Epithelial cell of proximal tubule (primary cell): ENCODE measurements around the gene TESPA1. TPM values are rescaled to one million over a fixed set of nuclear protein-coding genes. Genes with fewer than 3 reads are reported as not detected.

Source experiments
- DNase-seq: peaks from one replicate; pipeline ENCODE4 v3.0.0-alpha.2; 2011; ENCODE audit warnings: low read depth
- H3K4me3 ChIP-seq: 2 replicates; pipeline ENCODE4 v1.5.1; 2011; ENCODE audit warnings: low read depth, mild to moderate bottlenecking, low read length
- CTCF ChIP-seq: conservative IDR thresholded peaks from 2 replicates; pipeline ENCODE4 v1.5.1; 2012; ENCODE audit warnings: low read depth, mild to moderate bottlenecking, low read length
- total RNA-seq: library from RNA; depleted of rRNA; stranded (reverse); fragments of >200 nt; gene quantifications from 2 replicates; pipeline ENCODE4 v1.2.3, GENCODE V29; 2015

TESPA1 gene
- total RNA-seq, 1 donor from 2014 or later: not detected

GRCh38 chr12:54929998-54930397, 54.6 kb downstream of the TESPA1 start:
- no peak for TF ChIP-seq CTCF
- no peak overlapping the region for H3K4me3 ChIP-seq
- no peak for DNase-seq

DNA sequence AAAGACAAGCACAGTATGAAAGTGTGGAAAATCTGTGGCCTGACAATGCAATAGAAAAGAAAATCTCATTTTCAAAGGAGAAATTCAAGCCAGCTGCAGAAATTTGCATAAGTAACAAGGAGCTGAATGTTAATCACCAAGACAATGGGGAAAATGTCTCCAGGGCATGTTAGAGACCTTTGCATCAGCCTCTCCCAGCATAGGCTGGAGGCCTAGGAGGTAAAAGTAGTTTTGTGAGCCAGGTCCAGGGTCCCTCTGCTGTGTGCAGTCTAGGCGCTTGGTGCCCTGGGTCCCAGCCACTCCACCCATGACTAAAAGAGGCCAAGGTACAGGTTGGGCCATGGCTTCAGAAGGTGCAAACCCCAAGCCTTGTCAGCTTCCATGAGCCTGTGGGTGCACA, 58.3 kb downstream of the TESPA1 start:
- no peak for TF ChIP-seq CTCF
- DNase-seq: no peak
- H3K4me3 ChIP-seq: no peak overlapping the region

DNA sequence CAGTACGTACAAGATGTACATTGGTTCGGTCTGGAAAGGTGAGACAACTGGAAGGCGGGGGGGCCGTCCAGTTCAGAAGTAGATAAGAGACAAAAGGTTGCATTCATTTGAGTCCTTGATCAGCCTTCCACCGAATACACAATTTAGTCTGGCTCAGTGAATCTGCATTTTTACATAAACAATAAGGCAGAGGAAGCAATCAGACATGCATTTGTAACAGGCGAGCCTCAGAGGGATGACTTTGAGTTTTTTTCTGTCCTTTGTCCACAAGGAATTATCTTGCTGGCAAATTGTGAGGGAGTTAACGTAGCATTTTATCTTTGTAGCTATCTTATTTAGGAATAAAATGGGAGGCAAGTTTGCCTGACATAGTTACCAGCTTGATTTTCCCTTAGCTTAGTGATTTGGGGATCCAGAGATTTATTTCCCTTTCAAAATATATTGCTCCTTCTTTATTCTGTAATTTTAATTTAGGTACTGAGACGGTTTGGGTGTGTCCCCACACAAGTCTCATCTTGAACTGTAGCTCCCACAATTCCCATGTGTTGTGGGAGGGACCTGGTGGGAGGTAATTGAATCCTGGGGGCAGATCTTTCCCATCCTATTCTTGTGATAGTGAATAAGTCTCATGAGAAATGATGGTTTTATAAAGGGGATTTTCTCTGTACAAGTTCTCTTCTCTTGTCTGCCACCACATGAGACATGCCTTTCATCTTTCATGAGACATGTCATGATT, 59.4 kb downstream of the TESPA1 start:
- DNase-seq: no peak
- TF ChIP-seq CTCF: no peak
- H3K4me3 ChIP-seq: no peak overlapping the region

DNA sequence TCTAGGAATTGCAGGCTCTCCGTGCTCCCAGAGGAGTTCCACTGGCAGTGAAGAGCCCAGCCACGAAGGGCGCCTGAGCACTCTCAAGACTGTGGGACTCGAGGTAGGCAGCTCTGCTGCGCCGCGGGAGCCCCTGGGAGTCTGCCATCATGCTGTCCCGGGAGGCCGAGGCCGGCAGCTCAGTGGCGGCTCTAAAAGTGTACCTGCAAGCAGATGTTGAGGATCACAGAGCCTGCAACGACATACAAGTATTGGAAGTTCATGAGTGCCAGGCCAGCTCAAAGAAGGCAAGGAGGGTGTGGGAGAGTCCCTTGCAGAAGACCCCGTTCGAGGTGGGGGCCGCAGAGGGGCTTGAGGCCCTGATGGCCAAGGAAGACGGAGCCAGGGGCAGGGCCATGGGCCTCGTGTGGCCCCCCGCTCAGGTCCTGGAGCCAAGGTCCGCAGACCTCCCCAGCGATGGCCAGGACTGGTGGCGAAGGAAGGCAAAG, 67.5 kb downstream of the TESPA1 start:
- no peak for DNase-seq
- H3K4me3 ChIP-seq: no peak overlapping the region
- TF ChIP-seq CTCF: no peak

Other genes starting within 250 kb of the TESPA1 start
- gene MUCL1, start 130.2 kb downstream of the TESPA1 start, total RNA-seq: not detected in 2 replicates
- gene NEUROD4, start 35.2 kb upstream of the TESPA1 start, total RNA-seq: not detected in 2 replicates
- not detected in 2 replicates for gene OR9K2, start 141.6 kb upstream of the TESPA1 start, total RNA-seq
- gene OR10A7, start 236.3 kb upstream of the TESPA1 start, total RNA-seq: not detected in 2 replicates